MV-4-11 (cell line): ENCODE data around the gene IRAK2.
"Not testable (repeated sequence)": the region's sequence is repeated elsewhere in the genome, so short reads cannot be mapped to it uniquely, and the experiment has no call there.

Experiments used
- DNase-seq: peaks from one replicate; lab custom pipeline; 2025; lab: John Stamatoyannopoulos, UW

Gene IRAK2

GRCh38 chr3:10160346-10160745, 4.4 kb upstream of the IRAK2 start:
- no peak for DNase-seq

GRCh38 chr3:10160925-10161324, 3.8 kb upstream of the IRAK2 start:
- no peak for DNase-seq

- peak; percentile 63 for DNase-seq
These were observed 2.5 kb upstream of the IRAK2 start for GRCh38 chr3:10162185-10162584.

- DNase-seq = not testable (repeated sequence)
These were observed 546 bp upstream of the IRAK2 start for GRCh38 chr3:10164201-10164545.

- DNase-seq = no peak
These were observed 1.5 kb downstream of the IRAK2 start for GRCh38 chr3:10166213-10166604.

GRCh38 chr3:10169000-10169496, 4.3 kb downstream of the IRAK2 start:
- no peak for DNase-seq

- no peak for DNase-seq
These were observed 6.3 kb downstream of the IRAK2 start for GRCh38 chr3:10170915-10171478.

- no peak for DNase-seq
These were observed 8.6 kb downstream of the IRAK2 start for GRCh38 chr3:10173095-10173925.

- DNase-seq = peak; percentile 79
These were observed 9.3 kb downstream of the IRAK2 start for GRCh38 chr3:10173926-10174435.

GRCh38 chr3:10175334-10175733, 10.6 kb downstream of the IRAK2 start:
- DNase-seq = not testable (repeated sequence)

- DNase-seq = not testable (repeated sequence)
These were observed 11.4 kb downstream of the IRAK2 start for GRCh38 chr3:10176150-10176549.

GRCh38 chr3:10177737-10178136, 13.0 kb downstream of the IRAK2 start:
- no peak for DNase-seq

GRCh38 chr3:10178892-10179291, 14.2 kb downstream of the IRAK2 start:
- DNase-seq = no peak

- DNase-seq = no peak
These were observed 15.6 kb downstream of the IRAK2 start for GRCh38 chr3:10180289-10180688.

GRCh38 chr3:10180738-10181295, 16.1 kb downstream of the IRAK2 start:
- DNase-seq = no peak

- no peak for DNase-seq
These were observed 18.2 kb downstream of the IRAK2 start for GRCh38 chr3:10182950-10183349.

GRCh38 chr3:10184250-10184649, 19.5 kb downstream of the IRAK2 start:
- DNase-seq = no peak

GRCh38 chr3:10185804-10186762, 21.4 kb downstream of the IRAK2 start:
- DNase-seq = peak; percentile 85

- peak; percentile 31 for DNase-seq
These were observed 22.7 kb downstream of the IRAK2 start for GRCh38 chr3:10187290-10187876.

- no peak for DNase-seq
These were observed 23.2 kb downstream of the IRAK2 start for GRCh38 chr3:10187944-10188343.

- no peak for DNase-seq
These were observed 24.3 kb downstream of the IRAK2 start for GRCh38 chr3:10188804-10189556.
